Activated T-helper 2 cell treated with anti-CD3 and anti-CD28 coated beads, Interferon-gamma antibody, Interleukin-2, Interleukin-4, amounts not matched to agents 10 μg/mL and 5 μg/mL and 100 μg/mL, durations not matched to agents 14 hours and 24 hours and 36 hours (primary cell): ENCODE measurements around the gene BTBD2. TPM values are rescaled to one million over a fixed set of nuclear protein-coding genes. Genes with fewer than 3 reads are reported as not detected.
"Not testable (repeated sequence)": the region's sequence is repeated elsewhere in the genome, so short reads cannot be mapped to it uniquely, and the experiment has no call there.

Experiments
- DNase-seq: peaks from one replicate; pipeline ENCODE4 v3.0.0; 2021; ENCODE audit warnings: low spot score
- H3K27ac Mint-ChIP-seq: one replicate; pipeline ENCODE4 v1.8.0; 2021; ENCODE audit warnings: mixed read lengths
- H3K27me3 Mint-ChIP-seq: one replicate; pipeline ENCODE4 v1.8.0; 2021; ENCODE audit warnings: low read depth, mixed read lengths
- H3K36me3 Mint-ChIP-seq: one replicate; pipeline ENCODE4 v1.8.0; 2021; ENCODE audit warnings: low read depth, mixed read lengths
- H3K4me1 Mint-ChIP-seq: one replicate; pipeline ENCODE4 v1.8.0; 2021; ENCODE audit warnings: low read depth, mixed read lengths
- H3K4me3 Mint-ChIP-seq: one replicate; pipeline ENCODE4 v1.8.0; 2021; ENCODE audit warnings: low read depth, mild to moderate bottlenecking, moderate library complexity, mixed read lengths
- H3K9me3 Mint-ChIP-seq: one replicate; pipeline ENCODE4 v1.8.0; 2021; ENCODE audit warnings: mixed read lengths
- intact Hi-C: fragments of 100-400 bp; cut with micrococcal nuclease; formaldehyde crosslinking; loops from one replicate; pipeline ENCODE4 v1.15.1; 2023
- total RNA-seq: library from RNA; stranded (reverse); gene quantifications from 2 replicates; pipeline ENCODE4 v1.2.3, GENCODE V29; 2022

Gene BTBD2
- total RNA-seq, 1 donor from 2014 or later: 47.0 TPM

DNA sequence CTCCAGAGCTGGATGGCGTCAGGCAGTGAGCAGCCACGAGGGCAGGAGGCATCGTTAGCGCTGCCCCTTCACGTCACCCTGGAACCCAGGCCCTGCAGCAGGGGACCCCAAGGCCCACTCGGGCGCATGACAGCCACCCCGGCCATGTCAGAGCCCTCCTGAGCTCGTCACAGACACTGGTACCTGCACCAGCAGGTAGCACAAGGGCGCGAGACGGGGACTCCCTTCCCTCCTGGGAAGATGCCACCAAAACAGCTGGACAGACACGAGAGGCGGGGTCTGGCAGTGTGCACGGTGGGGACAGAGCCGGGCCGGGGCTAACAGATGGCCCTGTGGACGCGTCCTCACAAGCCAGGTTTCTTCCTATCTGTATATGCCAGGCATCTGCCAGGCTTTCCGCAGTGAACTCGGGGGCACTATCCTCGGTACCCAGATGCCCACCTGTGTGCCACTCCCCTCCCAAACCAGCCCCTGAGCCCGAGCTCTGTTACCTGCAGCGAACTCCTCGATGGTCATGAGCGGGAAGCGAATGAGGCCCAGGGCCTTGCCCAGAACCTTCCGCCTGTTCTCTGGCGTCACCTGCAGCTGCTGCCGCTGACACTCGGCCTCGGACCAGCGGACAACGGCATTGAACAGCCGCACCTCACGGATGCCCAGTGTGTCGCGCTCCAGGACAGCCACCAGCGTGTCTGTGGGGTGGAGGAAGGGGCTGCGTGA is 25.8 kb downstream of the BTBD2 start:
- Mint-ChIP-seq H3K27me3 (no peaks in the 10 kb centered on the region), H3K36me3 (peaks cover 21% of the 10 kb centered on the region), H3K27ac (no peak overlapping the region), H3K4me1 (no peaks in the 10 kb centered on the region), H3K9me3 (no peaks in the 10 kb centered on the region), H3K4me3 (no peak overlapping the region)
- DNase-seq: no peak
- intact Hi-C loops: no loop called here

DNA sequence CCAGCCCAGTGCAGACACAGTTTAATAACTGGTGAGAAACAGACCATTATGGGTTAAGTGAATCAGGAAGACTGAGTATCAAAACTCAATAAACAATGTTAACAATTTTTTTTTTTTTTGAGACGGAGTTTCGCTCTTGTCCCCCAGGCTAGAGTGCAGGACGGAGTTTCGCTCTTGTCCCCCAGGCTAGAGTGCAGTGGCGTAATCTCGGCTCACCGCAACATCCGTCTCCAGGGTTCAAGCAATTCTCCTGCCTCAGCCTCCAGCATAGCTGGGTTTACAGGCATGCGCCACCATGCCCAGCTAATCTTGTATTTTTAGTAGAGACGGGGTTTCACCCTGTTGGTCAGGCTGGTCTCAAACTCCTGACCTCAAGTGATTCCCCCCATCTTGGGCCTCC is 27.1 kb downstream of the BTBD2 start:
- H3K4me1 Mint-ChIP-seq, H3K9me3 Mint-ChIP-seq, H3K27me3 Mint-ChIP-seq, H3K4me3 Mint-ChIP-seq, DNase-seq, H3K27ac Mint-ChIP-seq, intact Hi-C loops: not testable (repeated sequence)
- H3K36me3 Mint-ChIP-seq: peaks cover 23% of the 10 kb centered on the region

DNA sequence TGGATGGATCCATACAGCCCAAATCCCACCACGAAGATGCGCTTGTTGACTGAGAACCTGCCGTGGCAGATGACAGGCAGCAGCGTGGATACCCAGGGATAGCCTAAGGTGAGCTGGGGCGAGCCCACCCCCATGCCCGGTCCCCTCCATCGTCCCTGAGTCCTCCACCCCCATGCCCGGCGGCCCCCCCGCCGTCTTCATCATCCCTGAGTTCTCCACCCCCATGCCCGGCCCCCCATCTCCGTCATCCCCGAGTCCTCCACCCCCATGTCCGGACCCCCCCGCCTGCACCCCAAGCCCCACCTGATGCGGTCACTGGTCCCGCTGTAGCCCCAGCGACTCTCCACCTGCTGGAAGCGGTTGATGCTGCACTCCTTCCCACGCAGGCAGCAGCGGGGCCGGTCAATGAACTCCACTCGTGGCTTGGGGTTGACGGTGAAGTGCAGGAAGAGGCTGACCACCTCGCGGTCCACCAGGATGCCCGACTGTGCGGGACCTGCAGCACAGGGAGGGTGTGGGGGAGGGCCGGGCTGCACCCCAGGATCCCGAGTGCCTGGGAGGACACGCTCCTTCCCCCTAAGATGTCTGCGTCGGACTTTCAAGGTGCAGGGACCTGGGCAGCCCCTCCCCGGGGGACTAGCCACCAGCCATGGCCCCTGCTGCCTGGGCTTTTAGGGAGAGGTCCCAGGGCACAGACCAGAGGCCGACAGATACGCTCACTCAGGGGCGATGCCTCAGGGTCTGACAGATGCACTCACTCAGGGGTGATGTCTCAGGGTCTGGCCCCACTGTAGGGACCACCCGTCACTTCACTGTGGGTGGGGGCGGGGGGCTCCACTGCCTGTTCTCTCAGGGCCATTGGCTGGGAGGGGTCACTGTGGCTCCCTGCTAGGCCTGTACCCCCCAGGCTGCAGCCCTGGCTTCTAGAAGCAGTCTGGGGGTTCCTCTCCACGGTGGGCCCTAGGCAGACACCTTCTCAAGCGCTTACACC is 28.0 kb downstream of the BTBD2 start:
- Mint-ChIP-seq H3K4me3 (no peak overlapping the region), H3K27ac (no peak overlapping the region), H3K4me1 (no peaks in the 10 kb centered on the region), H3K36me3 (peaks cover 21% of the 10 kb centered on the region), H3K27me3 (no peaks in the 10 kb centered on the region), H3K9me3 (no peaks in the 10 kb centered on the region)
- intact Hi-C loops: no loop called here
- no peak for DNase-seq

DNA sequence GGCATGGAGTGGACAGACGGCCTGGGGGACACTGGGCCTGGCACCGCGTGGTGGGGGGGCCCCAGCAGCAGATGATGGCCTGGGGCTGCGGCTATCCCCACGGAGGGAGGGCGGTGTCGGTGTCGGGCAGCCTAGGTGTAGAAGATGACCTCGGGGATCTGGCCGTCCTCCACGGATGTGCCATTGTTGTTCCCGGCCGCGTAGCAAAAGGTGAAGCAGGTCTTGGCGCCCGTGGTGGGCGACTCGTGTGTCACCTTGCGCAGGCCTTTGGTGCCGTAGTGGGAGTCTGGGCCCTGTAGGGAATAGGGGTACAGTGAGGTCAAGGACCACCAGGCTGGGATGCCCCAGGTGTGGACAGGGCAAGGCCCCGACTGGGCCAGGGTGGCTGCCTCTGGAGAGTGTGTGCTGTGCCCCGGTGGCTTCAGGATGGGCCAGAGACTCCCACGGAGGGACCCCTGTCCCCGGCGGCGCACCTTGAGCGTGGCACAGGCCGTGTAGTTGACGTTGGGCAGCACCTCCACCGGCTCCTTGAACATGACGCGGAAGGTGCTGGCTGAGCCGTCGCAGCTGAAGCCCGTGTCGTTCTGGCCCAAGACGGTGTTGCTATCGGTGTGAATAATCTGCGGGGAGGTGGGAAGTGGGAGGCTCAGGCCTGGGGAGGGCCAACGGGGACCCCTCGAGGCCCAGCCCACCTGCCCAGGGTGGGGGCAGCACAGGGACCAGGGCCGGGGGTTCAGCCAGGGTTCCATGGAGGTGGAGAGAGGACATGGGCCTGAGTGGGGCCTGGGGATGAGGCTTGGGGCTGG is 29.0 kb downstream of the BTBD2 start:
- Mint-ChIP-seq H3K4me1 (no peaks in the 10 kb centered on the region), H3K27me3 (no peaks in the 10 kb centered on the region), H3K9me3 (no peaks in the 10 kb centered on the region), H3K36me3 (peaks cover 28% of the 10 kb centered on the region), H3K27ac (no peak overlapping the region), H3K4me3 (no peak overlapping the region)
- intact Hi-C loops: no loop called here
- no peak for DNase-seq

DNA sequence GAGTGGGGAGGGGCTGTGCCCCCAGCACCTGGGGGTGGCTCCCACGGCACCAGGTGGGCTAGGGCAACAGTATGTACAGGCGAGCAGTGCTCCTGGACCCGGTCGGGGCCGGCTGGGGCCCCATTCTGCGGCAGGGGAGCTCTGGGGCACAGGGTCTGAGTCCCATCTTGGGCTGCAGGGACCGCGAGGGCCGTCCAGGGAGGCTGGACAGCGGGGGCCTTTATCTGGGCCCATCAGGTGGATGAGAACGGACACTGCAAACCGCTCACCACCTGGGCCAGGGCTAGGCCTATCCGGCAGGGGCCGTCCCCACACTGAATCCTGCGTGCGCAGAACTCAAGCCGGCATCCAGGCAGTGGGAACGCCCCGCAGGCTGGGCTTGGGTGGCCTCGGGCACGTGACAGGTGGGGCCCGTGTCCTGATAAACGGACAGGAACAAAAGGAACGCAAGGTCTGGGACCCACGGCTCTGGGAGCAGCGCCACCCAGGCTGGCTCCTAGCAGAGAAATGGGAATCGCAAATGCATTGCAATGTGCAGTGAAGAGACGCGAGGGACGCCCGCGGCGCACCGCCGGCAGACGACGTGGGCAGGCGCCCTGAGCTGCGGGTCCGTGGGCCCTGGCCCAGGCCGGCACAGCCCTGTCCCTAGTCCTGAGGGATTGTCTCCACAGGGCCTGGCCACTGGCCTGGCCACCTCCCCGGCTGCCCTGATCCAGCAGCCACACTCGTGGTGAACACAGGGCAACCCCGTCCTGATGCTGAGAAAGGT is 29.7 kb downstream of the BTBD2 start:
- Mint-ChIP-seq H3K4me1 (no peaks in the 10 kb centered on the region), H3K27me3 (no peaks in the 10 kb centered on the region), H3K36me3 (peaks cover 30% of the 10 kb centered on the region), H3K9me3 (no peaks in the 10 kb centered on the region), H3K27ac (no peak overlapping the region), H3K4me3 (no peak overlapping the region)
- intact Hi-C loops: no loop called here
- no peak for DNase-seq

DNA sequence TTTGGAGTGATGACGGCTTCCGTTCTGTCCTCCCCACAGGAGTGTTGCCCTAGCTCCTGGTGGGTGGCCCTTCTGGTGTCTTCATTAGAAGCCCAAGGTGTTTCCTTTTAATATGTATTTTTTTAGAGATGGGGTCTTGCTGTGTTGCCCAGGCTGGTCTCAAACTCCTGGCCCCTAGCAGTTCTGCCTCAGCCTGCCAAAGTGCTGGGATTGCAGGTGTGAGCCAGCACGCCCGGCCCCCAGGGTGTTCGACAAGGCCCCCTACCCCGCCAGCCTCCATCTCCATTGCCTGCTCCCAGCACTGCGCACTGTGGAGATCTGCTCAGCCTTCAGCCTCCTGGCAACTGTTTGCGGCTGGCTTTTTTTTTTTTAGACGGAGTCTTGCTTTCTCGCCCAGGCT is 31.2 kb downstream of the BTBD2 start:
- Mint-ChIP-seq H3K36me3 (peaks cover 32% of the 10 kb centered on the region), H3K9me3 (no peaks in the 10 kb centered on the region), H3K4me1 (no peaks in the 10 kb centered on the region), H3K4me3 (no peak overlapping the region), H3K27ac (no peak overlapping the region), H3K27me3 (no peaks in the 10 kb centered on the region)
- intact Hi-C loops: no loop called here
- DNase-seq: no peak

DNA sequence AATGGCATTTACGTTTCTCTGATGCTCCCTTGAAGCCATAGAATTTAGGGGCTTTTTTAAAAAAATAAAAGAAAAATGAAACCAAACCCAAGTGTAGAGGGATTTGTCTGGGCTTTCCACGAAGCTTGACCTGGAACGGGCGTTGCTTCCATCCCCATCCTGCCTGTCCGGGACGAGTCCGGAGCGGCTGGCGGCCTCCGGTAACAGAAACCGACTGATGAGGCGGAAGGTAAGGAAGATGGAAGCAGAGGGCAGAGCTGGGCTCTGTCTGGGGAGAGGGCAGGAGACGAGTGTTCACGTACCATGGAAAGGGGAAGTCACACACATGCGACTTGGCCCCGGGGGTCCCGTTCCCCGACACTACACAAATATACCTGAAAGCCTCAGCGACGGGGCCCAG is 34.3 kb downstream of the BTBD2 start:
- peaks cover 27% of the 10 kb centered on the region for H3K36me3 Mint-ChIP-seq
- no peaks in the 10 kb centered on the region for H3K27me3 Mint-ChIP-seq
- DNase-seq: no peak
- H3K4me1 Mint-ChIP-seq: no peaks in the 10 kb centered on the region
- intact Hi-C loops: no loop called here
- H3K27ac Mint-ChIP-seq: no peak overlapping the region
- no peaks in the 10 kb centered on the region for H3K9me3 Mint-ChIP-seq
- no peak overlapping the region for H3K4me3 Mint-ChIP-seq

DNA sequence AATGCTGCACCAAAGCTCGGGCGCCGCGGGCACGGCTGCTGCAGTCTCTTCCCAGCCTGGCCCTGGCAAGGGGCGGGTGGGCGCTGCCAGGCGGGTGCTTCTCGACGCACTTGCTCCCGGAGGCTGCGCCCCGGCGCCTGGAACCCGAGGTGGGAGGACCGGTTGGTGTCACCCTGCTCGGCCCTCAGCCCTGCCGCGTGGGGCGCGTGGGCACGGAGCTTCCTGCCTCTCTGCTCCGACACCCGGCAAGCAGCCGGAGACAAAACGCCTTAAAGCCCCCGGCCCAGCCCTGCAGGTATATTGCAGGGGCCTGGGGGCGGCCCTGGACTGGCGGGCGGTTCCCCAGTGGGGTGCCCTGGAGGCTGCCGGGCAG is 34.7 kb downstream of the BTBD2 start:
- intact Hi-C loops: no loop called here

DNA sequence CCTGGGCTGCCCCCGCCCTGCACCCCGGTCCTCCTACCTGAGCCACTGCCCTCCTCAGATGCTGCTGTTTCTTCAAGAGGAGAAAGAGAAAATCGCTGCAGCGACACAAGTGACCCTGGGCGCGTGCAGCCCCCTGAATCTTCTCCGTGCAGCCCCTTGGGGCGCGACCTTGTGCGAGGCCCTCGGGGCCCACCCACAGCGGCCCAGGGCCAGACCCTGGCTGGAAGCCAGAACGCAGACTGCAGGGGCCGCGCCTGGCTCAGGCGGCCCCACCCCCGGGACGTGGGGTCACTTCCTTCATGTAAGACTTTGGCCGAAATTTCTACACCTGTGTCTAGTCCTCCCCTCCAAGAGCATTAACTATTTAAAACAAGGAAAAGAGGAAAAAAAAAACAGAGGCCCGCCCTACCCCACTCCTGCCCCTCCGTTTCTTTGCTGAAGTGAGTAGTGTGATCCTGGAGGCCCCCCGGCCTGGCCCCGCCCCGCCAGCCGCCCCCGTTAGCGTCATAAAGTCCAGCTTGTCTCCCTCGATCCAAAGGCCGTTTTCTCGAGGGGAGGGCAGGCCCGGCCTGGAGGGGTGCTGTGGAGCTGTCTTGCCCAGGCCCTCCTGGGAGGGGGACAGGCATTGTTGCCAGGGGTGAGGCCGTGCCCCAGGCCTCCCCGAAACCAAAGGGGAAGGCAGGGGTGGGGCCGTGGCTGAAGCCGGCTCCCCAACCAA is 35.3 kb downstream of the BTBD2 start:
- Mint-ChIP-seq H3K27ac (no peak overlapping the region), H3K27me3 (no peaks in the 10 kb centered on the region), H3K36me3 (peaks cover 26% of the 10 kb centered on the region), H3K4me3 (no peak overlapping the region), H3K9me3 (no peaks in the 10 kb centered on the region), H3K4me1 (no peaks in the 10 kb centered on the region)
- intact Hi-C loops: no loop called here
- DNase-seq: no peak

More for the DNA sequence above, 34.7 kb downstream of the BTBD2 start:
- peaks cover 27% of the 10 kb centered on the region for H3K36me3 Mint-ChIP-seq
- H3K27me3 Mint-ChIP-seq: no peaks in the 10 kb centered on the region
- no peak overlapping the region for H3K27ac Mint-ChIP-seq
- H3K4me3 Mint-ChIP-seq: no peak overlapping the region
- no peaks in the 10 kb centered on the region for H3K4me1 Mint-ChIP-seq
- no peaks in the 10 kb centered on the region for H3K9me3 Mint-ChIP-seq
- DNase-seq: no peak

DNA sequence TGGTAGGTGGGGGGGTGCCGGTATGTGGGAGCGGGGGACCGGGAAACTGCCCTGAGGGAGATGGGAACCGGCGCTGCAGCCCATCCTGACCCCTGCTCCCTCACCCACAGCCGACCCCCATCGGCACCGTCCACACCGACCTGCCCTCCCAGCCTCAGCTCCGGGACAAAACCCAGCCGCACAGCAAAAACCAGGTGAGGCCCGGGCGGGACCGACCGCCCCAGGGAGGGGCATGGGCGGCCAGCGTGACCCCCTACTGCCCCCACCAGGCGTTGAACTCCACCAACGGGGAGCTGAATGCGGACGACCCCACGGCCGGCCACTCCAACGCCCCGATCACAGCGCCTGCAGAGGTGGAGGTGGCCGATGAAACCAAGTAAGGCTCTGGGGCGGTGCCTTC is 35.9 kb downstream of the BTBD2 start:
- Mint-ChIP-seq H3K27ac (no peak overlapping the region), H3K9me3 (no peaks in the 10 kb centered on the region), H3K4me1 (no peaks in the 10 kb centered on the region), H3K27me3 (no peaks in the 10 kb centered on the region), H3K36me3 (peaks cover 25% of the 10 kb centered on the region), H3K4me3 (no peak overlapping the region)
- no peak for DNase-seq
- intact Hi-C loops: no loop called here

DNA sequence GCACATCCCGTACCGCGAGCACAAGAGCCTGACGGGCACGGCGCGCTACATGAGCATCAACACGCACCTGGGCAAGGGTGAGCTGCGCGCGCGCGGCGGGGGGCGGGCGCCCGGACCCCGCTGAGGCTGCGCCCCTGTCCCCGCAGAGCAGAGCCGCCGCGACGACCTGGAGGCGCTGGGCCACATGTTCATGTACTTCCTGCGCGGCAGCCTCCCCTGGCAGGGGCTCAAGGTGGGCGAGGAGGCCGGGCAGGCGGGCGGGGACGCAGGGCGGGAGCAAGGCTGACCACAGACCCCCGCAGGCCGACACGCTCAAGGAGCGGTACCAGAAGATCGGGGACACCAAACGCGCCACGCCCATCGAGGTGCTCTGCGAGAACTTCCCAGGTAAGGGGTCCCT is 36.5 kb downstream of the BTBD2 start:
- no peak for DNase-seq
- intact Hi-C loops: no loop called here
- Mint-ChIP-seq H3K27ac (no peak overlapping the region), H3K9me3 (no peaks in the 10 kb centered on the region), H3K36me3 (peaks cover 26% of the 10 kb centered on the region), H3K27me3 (no peaks in the 10 kb centered on the region), H3K4me1 (no peaks in the 10 kb centered on the region), H3K4me3 (no peak overlapping the region)
